H1 (cell line): ENCODE results near the gene VPS13A. TPM values are rescaled to one million over a fixed set of nuclear protein-coding genes. Genes with fewer than 3 reads are reported as not detected.

Experiments
- ATF2 ChIP-seq: IDR thresholded peaks from 2 replicates; pipeline ENCODE4 v1.6.1; 2012; ENCODE audit warnings: low read length, inconsistent platforms
- CHD2 ChIP-seq: IDR thresholded peaks from 2 replicates; pipeline ENCODE4 v1.6.1; 2012; ENCODE audit warnings: low read length, improper control_type of control experiment
- CHD7 ChIP-seq: fragments of 300-600 bp; sonication (generic); IDR thresholded peaks from 2 replicates; pipeline ENCODE4 v1.7.1; 2012; ENCODE audit warnings: low read length, moderate library complexity, mild to moderate bottlenecking, inconsistent platforms; ENCODE audit not compliant: insufficient replicate concordance
- GABPA ChIP-seq: IDR thresholded peaks from 2 replicates; pipeline ENCODE4 v1.6.1; 2011; ENCODE audit warnings: mild to moderate bottlenecking, low read length, moderate library complexity, borderline replicate concordance; ENCODE audit not compliant: insufficient read depth
- HDAC2 ChIP-seq, 2 experiments: fragments of 300-600 bp in 1 of 2; sonication (generic) in 1 of 2; IDR thresholded peaks; 2 replicates each; pipeline ENCODE4 v1.6.1; 2011 to 2012; ENCODE audit warnings: low read depth in 2 of 2, low read length in 2 of 2, mild to moderate bottlenecking in 2 of 2, moderate library complexity in 2 of 2, borderline replicate concordance in 1 of 2, inconsistent platforms in 1 of 2
- KDM4A ChIP-seq: IDR thresholded peaks from one replicate; pipeline ENCODE4 v1.7.1; 2012; ENCODE audit warnings: low read depth, mild to moderate bottlenecking, moderate library complexity, low read length, inconsistent platforms; ENCODE audit not compliant: severe bottlenecking
- POLR2AphosphoS5 ChIP-seq: IDR thresholded peaks from 2 replicates; pipeline ENCODE4 v1.6.1; 2011; ENCODE audit warnings: low read depth, low read length
- RFX5 ChIP-seq: IDR thresholded peaks from 2 replicates; pipeline ENCODE4 v1.6.1; 2011; ENCODE audit warnings: low read depth, low read length, improper control_type of control experiment, borderline replicate concordance
- SP2 ChIP-seq: IDR thresholded peaks from 2 replicates; pipeline ENCODE4 v1.6.1; 2012; ENCODE audit warnings: mild to moderate bottlenecking, low read length, inconsistent platforms
- ZNF274 ChIP-seq: IDR thresholded peaks from 2 replicates; pipeline ENCODE4 v1.7.0; 2012; ENCODE audit warnings: low read length, borderline replicate concordance; ENCODE audit errors: extremely low read depth
- polyA plus RNA-seq, 7 experiments: library from polyadenylated mRNA; depleted of rRNA in 3 of 7; stranded (reverse) in 5 of 7; unstranded in 2 of 7; fragments of >200 nt in 5 of 7; fragments of 200-250 nt in 2 of 7; gene quantifications; 1 replicate in 5 of 7; 2 replicates in 1 of 7; 4 replicates in 1 of 7; pipeline versions ENCODE4 v1.2.1 to v1.2.3, GENCODE V29; 2011 to 2013; ENCODE audit warnings: missing spikeins in 2 of 7, mixed read lengths in 2 of 7
- total RNA-seq: library from RNA; stranded (reverse); fragmentation: NEBNext Ultra II Directional; extraction: Animal tissue kit (Norgen Biotek cat#: 25700); gene quantifications from 2 replicates; pipeline ENCODE4 v1.2.1, GENCODE V29; 2021

Gene VPS13A
- total and polyA plus RNA-seq, 2 of the 8 experiments (the other 6 are each of a cell fraction or from before 2014, with no cell fraction given): 6.0 to 36.5 TPM

GRCh38 chr9:77149879-77150278, 27.5 kb upstream of the VPS13A start (continued):
- no peak for TF ChIP-seq CHD7
- no peak for TF ChIP-seq GABPA
- TF ChIP-seq SP2: no peak
- no peak for TF ChIP-seq ZNF274
- TF ChIP-seq KDM4A: no peak
- TF ChIP-seq ATF2: no peak
- no peak for TF ChIP-seq RFX5
- no peak for TF ChIP-seq CHD2
- TF ChIP-seq HDAC2 (IDR thresholded peaks at IDR 0.05; ENCODE audit: borderline replicate concordance in 1 of 2, low read depth in 2 of 2, low read length in 2 of 2): no peak
- no peak for TF ChIP-seq POLR2AphosphoS5
